Upper lobe of left lung (tissue), 4 donors: ENCODE results near the gene HEPN1.

ENCODE experiments used
- POLR2A ChIP-seq, 4 donors: fragments of 450-650 bp; IDR thresholded peaks; one replicate each; pipeline ENCODE4 v1.5.1; 2016 to 2017; ENCODE audit warnings: antibody characterized with exemption in 4 of 4, mild to moderate bottlenecking in 2 of 4
- POLR2AphosphoS5 ChIP-seq, 2 donors: sonication (generic); formaldehyde crosslinking; IDR thresholded peaks; one replicate each; pipeline ENCODE4 v1.5.1; 2017; ENCODE audit warnings: antibody characterized with exemption in 2 of 2
- TF ChIP-seq, protein P1 (sequence below), 6 experiments: fragments of 450-650 bp in 4 of 6; fragments of 200-600 bp in 2 of 6; sonication (generic) in 2 of 6; IDR thresholded peaks; one replicate each; pipeline ENCODE4 v1.5.1; 2016 to 2019; ENCODE audit warnings: antibody characterized with exemption in 6 of 6

DNA sequence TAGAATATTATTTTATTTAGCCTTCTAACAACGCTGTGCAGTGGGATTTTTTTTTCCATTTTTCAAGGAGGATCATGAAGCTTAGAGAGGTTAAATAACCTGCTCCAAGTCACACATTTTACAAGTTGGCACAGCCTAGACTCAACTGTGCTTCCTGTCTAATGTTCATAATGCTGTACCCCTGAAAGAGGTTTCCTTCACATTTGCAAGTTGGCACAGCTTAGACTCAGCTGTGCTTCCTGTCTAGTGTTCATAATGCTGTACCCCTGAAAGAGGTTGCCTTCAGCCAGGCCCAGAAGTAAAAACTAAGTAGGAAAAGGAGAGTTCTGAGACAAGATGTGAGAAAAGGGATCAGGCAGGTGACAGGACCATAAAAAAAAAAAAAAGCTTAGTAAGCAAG lies 24.7 kb downstream of the HEPN1 start:
- no peak for TF ChIP-seq POLR2A (IDR thresholded peaks at IDR 0.05)
- TF ChIP-seq, protein P1, sequence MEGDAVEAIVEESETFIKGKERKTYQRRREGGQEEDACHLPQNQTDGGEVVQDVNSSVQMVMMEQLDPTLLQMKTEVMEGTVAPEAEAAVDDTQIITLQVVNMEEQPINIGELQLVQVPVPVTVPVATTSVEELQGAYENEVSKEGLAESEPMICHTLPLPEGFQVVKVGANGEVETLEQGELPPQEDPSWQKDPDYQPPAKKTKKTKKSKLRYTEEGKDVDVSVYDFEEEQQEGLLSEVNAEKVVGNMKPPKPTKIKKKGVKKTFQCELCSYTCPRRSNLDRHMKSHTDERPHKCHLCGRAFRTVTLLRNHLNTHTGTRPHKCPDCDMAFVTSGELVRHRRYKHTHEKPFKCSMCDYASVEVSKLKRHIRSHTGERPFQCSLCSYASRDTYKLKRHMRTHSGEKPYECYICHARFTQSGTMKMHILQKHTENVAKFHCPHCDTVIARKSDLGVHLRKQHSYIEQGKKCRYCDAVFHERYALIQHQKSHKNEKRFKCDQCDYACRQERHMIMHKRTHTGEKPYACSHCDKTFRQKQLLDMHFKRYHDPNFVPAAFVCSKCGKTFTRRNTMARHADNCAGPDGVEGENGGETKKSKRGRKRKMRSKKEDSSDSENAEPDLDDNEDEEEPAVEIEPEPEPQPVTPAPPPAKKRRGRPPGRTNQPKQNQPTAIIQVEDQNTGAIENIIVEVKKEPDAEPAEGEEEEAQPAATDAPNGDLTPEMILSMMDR (IDR thresholded peaks at IDR 0.05) = no peak
- TF ChIP-seq POLR2AphosphoS5 (IDR thresholded peaks at IDR 0.05) = no peak
